ENCODE results near the gene LHPP. TPM values are rescaled to one million over a fixed set of nuclear protein-coding genes. Genes with fewer than 3 reads are reported as not detected.

Gene LHPP
- polyA plus RNA-seq, 2 of the 4 experiments (the other 2 are of a cell fraction), result 14.4 to 18.6 TPM

GRCh38 chr10:124527874-124528395 is 66.3 kb downstream of the LHPP start:
- DNase-seq (ENCODE audit: low read depth in 1 of 2, low spot score in 1 of 2) (no peak), ATAC-seq (no peak), FAIRE-seq (no peak)
- Histone ChIP-seq H3K4me1 (peaks cover 13% of the 10 kb centered on the region), H3K27ac (no peak overlapping the region), H3K9me3 (no peaks in the 10 kb centered on the region), H3K4me2 (no peak overlapping the region), H3K4me3 (no peak overlapping the region)
- TF ChIP-seq RARB (CRISPR knock-in tag; IDR thresholded peaks at IDR 0.05), result no peak
- TF ChIP-seq ZC3H11A (IDR thresholded peaks at IDR 0.05), result no peak
- no peak for TF ChIP-seq ESRRA (IDR thresholded peaks at IDR 0.05; ENCODE audit: borderline replicate concordance, low read length)
- WGBS (ENCODE audit: missing lambda C conversion rate), result 77% methylated on average over 11 of the region's 11 CpGs
- ChIA-PET CTCF (interaction anchor here (1.0 to 6.8 kb wide), 5 partner anchors 132 to 298 kb away, joined by 4 to 79 read pairs (median 5); no protein-coding TSS in a partner anchor), POLR2A (no interaction called here)

GRCh38 chr10:124529661-124530214 is 68.1 kb downstream of the LHPP start:
- no peak overlapping the region for H3K4me3 ChIP-seq
- POLR2A ChIA-PET, result interaction anchor here (0.7 to 1.0 kb wide), 2 partner anchors 212 to 272 kb away, joined by 3 to 5 read pairs; partner anchors contain the start of gene ABRAXAS2
- H3K4me2 ChIP-seq, result peak overlapping the region; percentile 18; the same call in 2 of the 3 replicates
- TF ChIP-seq ZC3H11A (IDR thresholded peaks at IDR 0.05) (no peak), ESRRA (IDR thresholded peaks at IDR 0.05; ENCODE audit: borderline replicate concordance, low read length) (no peak), ATOH8 (CRISPR knock-in tag; IDR thresholded peaks at IDR 0.05; ENCODE audit: low read depth) (no peak), CHD4 (IDR thresholded peaks at IDR 0.05; ENCODE audit: borderline replicate concordance) (no peak), TFCP2L1 (CRISPR knock-in tag; IDR thresholded peaks at IDR 0.05) (no peak), HOXB5 (CRISPR knock-in tag; IDR thresholded peaks at IDR 0.05) (no peak), EHF (CRISPR knock-in tag; IDR thresholded peaks at IDR 0.05) (no peak), RAD21 (conservative IDR thresholded peaks at IDR 0.05 in 1 of 2, IDR thresholded peaks at IDR 0.05 in 1 of 2) (no peak), CBX2 (IDR thresholded peaks at IDR 0.05; ENCODE audit: borderline replicate concordance, low read depth) (no peak), RCOR1 (IDR thresholded peaks at IDR 0.05; ENCODE audit: low read depth, low read length) (no peak), MAZ (IDR thresholded peaks at IDR 0.05; ENCODE audit: borderline replicate concordance, low read depth, low read length) (no peak), FOXS1 (CRISPR knock-in tag; IDR thresholded peaks at IDR 0.05) (no peak), RNF2 (IDR thresholded peaks at IDR 0.05; ENCODE audit: borderline replicate concordance, low read depth) (no peak), GATA3 (IDR thresholded peaks at IDR 0.05; ENCODE audit: borderline replicate concordance) (no peak), NFE2L2 (conservative IDR thresholded peaks at IDR 0.05; ENCODE audit: low read length) (no peak), POLR2AphosphoS2 (conservative IDR thresholded peaks at IDR 0.05; ENCODE audit: low read length) (no peak), FOSB (CRISPR knock-in tag; IDR thresholded peaks at IDR 0.05) (no peak), POLR2A (IDR thresholded peaks at IDR 0.05; ENCODE audit: low read length) (no peak), ELK1 (IDR thresholded peaks at IDR 0.05; ENCODE audit: low read depth, low read length) (no peak), FOSL2 (IDR thresholded peaks at IDR 0.05) (no peak), FOSL2 (CRISPR knock-in tag; IDR thresholded peaks at IDR 0.05) (no peak)
- DNase-seq (ENCODE audit: low read depth in 1 of 2, low spot score in 1 of 2) (no peak), ATAC-seq (peak; percentile 49 to 60), FAIRE-seq (no peak)
- no peaks in the 10 kb centered on the region for H3K9me3 ChIP-seq
- 45% methylated on average over 11 of the region's 17 CpGs for WGBS (ENCODE audit: missing lambda C conversion rate)
- H3K4me1 ChIP-seq, result peaks cover 5% of the 10 kb centered on the region; the same call in 1 of the 3 replicates
- CTCF ChIA-PET, result interaction anchor here (0.6 to 6.8 kb wide), 30 partner anchors 8 to 794 kb away, joined by 3 to 79 read pairs (median 4); no protein-coding TSS in a partner anchor
- no peak overlapping the region for H3K27ac ChIP-seq
